Colonic mucosa (tissue), 4 donors: ENCODE results near the gene RDH5. TPM values are rescaled to one million over a fixed set of nuclear protein-coding genes. Genes with fewer than 3 reads are reported as not detected.

ENCODE experiments used
- DNase-seq: peaks from one replicate; pipeline ENCODE4 v3.0.0-alpha.2; 2020
- H3K27ac ChIP-seq: fragments of 200-600 bp; one replicate; pipeline ENCODE4 v1.8.0; 2021
- H3K27me3 ChIP-seq: fragments of 200-600 bp; one replicate; pipeline ENCODE4 v1.8.0; 2021
- H3K36me3 ChIP-seq: fragments of 200-600 bp; one replicate; pipeline ENCODE4 v1.8.0; 2021
- H3K4me1 ChIP-seq: fragments of 200-600 bp; one replicate; pipeline ENCODE4 v1.8.0; 2021; ENCODE audit warnings: mild to moderate bottlenecking
- H3K4me3 ChIP-seq: fragments of 200-600 bp; one replicate; pipeline ENCODE4 v1.8.0; 2021
- H3K9ac ChIP-seq, 2 donors: one replicate each; pipeline ENCODE4 v1.7.0; 2013; ENCODE audit warnings: control low read depth in 2 of 2, low read depth in 2 of 2, low read length in 2 of 2
- H3K9me3 ChIP-seq: fragments of 200-600 bp; one replicate; pipeline ENCODE4 v1.8.0; 2021
- CTCF ChIP-seq: fragments of 200-600 bp; IDR thresholded peaks from one replicate; pipeline ENCODE4 v1.8.0; 2022; ENCODE audit warnings: antibody characterized with exemption, mild to moderate bottlenecking
- intact Hi-C: fragments of 100-400 bp; cut with DNase I; formaldehyde crosslinking; loops from one replicate; pipeline ENCODE4 v1.14.1; 2022
- total RNA-seq, 2 donors: library from RNA; stranded (reverse); fragmentation: NEBNext Ultra II Directional in 1 of 2; extraction: Animal tissue kit (Norgen Biotek cat#: 25700) in 1 of 2; gene quantifications; one replicate each; pipeline ENCODE4 v1.2.1, GENCODE V29; 2021
- donor health status: healthy.
- donor health status: DM: no; HTN: no; CAD: no.
- donor health status: DM: no; HTN: no; CAD: no.

Gene RDH5
- total RNA-seq, 2 donors from 2014 or later, result 22.6 to 29.6 TPM

GRCh38 chr12:55716582-55716957 lies 3.6 kb upstream of the RDH5 start:
- intact Hi-C loops, result no loop called here
- Histone ChIP-seq H3K27ac (peak overlapping the region; percentile 99), H3K9ac (peak overlapping the region; percentile 42 to 91), H3K27me3 (no peaks in the 10 kb centered on the region), H3K4me1 (peaks cover 40% of the 10 kb centered on the region), H3K36me3 (no peaks in the 10 kb centered on the region), H3K4me3 (peak overlapping the region; percentile 93), H3K9me3 (no peaks in the 10 kb centered on the region)
- TF ChIP-seq CTCF, result no peak
- DNase-seq, result no peak

DNA sequence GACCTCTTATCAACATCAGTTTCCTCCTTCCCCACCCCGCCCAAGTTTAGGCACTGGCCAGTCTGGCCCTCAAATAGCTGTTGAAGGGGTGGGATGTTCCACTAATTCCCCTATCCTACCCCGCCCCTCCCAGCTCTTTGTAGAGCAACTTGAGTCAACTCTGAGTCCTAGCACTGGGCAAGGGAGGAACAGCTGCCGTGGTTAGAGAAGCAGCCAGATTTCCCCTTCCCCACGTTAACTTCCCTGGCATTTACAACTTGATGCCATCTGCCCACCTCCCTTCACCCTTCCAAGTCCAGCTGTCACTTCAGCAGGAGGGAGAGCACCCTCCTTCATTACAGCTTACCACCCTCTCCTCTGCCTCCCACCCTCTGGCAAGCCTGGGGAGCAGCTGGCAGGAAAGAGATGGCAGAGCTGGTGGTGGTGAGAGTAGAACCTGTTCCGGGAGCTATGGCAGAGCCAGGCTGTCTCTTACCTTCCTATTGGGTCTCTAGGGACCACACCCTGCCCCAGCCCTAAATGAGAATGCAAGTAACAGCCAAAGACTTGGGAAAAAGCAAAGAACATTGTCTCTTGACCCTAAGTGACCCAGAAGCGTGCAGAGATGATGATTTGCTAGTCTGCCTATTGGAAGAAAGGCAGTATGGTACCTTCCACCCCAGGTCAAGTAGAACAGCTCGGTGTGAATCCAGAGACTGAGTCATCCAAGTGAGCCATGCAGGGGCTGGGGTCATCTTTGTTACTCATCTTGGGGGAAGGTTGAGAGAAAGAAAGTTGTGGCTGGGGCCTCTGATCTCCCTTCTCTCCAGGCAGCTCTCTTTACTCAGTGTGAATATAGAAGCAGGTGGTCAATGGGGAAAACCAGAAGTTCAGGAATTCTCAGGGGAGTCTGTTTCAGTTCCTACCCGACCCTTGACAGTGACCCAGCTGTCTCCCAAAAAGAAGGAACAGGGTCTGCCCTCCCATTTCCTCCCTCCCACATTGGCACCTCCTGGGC lies 2.9 kb upstream of the RDH5 start:
- DNase-seq, result peak; percentile 78
- no peaks in the 10 kb centered on the region for H3K36me3 ChIP-seq
- peak overlapping the region; percentile 99 for H3K27ac ChIP-seq
- no peaks in the 10 kb centered on the region for H3K27me3 ChIP-seq
- intact Hi-C loops, result no loop called here
- peaks cover 45% of the 10 kb centered on the region for H3K4me1 ChIP-seq
- no peak for TF ChIP-seq CTCF
- no peaks in the 10 kb centered on the region for H3K9me3 ChIP-seq
- H3K9ac ChIP-seq, result peak overlapping the region in 1 of 2 donors; percentile 91
- peak overlapping the region; percentile 93 for H3K4me3 ChIP-seq

DNA sequence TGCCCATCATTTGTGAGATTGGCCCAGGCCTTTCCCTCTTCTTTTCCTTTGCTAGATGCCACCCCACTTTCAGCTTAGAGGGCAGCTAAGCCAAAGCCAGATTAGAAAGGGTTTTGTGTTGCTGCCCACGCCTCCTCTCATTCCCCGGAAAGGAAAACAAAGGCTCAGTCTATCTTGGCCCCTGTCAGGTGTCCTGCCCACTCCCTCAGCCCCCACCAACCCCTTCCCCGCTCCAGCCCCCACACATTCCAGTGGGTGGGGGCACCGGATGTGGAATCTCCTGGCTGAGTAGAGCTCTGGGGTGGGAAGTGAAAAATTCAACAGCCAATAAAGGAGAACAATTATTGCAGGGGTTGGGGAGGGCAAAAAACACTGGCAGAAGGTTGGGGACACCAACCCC lies 2.2 kb upstream of the RDH5 start:
- peak overlapping the region in 1 of 2 donors; percentile 91 for H3K9ac ChIP-seq
- no peak for DNase-seq
- H3K36me3 ChIP-seq, result no peaks in the 10 kb centered on the region
- intact Hi-C loops, result no loop called here
- no peak for TF ChIP-seq CTCF
- H3K4me3 ChIP-seq, result no peak overlapping the region
- peak overlapping the region; percentile 99 for H3K27ac ChIP-seq
- H3K27me3 ChIP-seq, result no peaks in the 10 kb centered on the region
- H3K9me3 ChIP-seq, result no peaks in the 10 kb centered on the region
- peaks cover 45% of the 10 kb centered on the region for H3K4me1 ChIP-seq

GRCh38 chr12:55718624-55719275 lies 1.4 kb upstream of the RDH5 start:
- Histone ChIP-seq H3K4me3 (no peak overlapping the region), H3K9me3 (no peaks in the 10 kb centered on the region), H3K27me3 (no peaks in the 10 kb centered on the region), H3K27ac (peak overlapping the region; percentile 99), H3K4me1 (peaks cover 46% of the 10 kb centered on the region), H3K9ac (peak overlapping the region in 1 of 2 donors; percentile 91), H3K36me3 (no peaks in the 10 kb centered on the region)
- TF ChIP-seq CTCF, result no peak
- DNase-seq, result no peak
- intact Hi-C loops, result no loop called here

DNA sequence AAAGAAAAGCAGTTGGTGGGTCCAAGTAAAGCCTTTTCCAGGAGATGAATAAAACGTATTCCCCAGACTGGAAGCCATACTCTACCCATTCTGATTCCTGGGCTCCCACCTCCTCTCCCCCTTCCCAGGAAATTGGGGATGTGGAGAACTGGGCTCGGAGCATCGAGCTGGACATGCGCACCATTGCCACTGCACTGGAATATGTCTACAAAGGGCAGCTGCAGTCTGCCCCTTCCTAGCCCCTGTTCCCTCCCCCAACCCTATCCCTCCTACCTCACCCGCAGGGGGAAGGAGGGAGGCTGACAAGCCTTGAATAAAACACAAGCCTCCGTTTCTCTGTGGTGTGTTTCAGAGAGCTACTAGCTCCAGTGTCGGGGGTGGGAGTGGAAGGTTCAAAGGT lies 822 bp upstream of the RDH5 start:
- Histone ChIP-seq H3K36me3 (no peaks in the 10 kb centered on the region), H3K4me1 (peaks cover 52% of the 10 kb centered on the region), H3K9ac (peak overlapping the region in 1 of 2 donors; percentile 91), H3K27me3 (no peaks in the 10 kb centered on the region), H3K4me3 (no peak overlapping the region), H3K9me3 (no peaks in the 10 kb centered on the region), H3K27ac (peak overlapping the region; percentile 99)
- TF ChIP-seq CTCF, result no peak
- intact Hi-C loops, result no loop called here
- no peak for DNase-seq
